Limb (tissue), 2 donors: Measurements from ENCODE around the gene ABCA4.

Experiments
- DNase-seq, 2 donors: peaks; one replicate each; pipeline ENCODE4 v3.0.0-alpha.2; 2016; ENCODE audit errors: extremely low spot score in 2 of 2

The ABCA4 gene

GRCh38 chr1:93979718-93980319 lies 141.1 kb downstream of the ABCA4 start:
- peak; percentile 43 to 77 for DNase-seq

- DNase-seq = no peak
Observed at GRCh38 chr1:93979040-93979717, 141.8 kb downstream of the ABCA4 start.

GRCh38 chr1:93977598-93977945 lies 143.4 kb downstream of the ABCA4 start:
- DNase-seq = no peak

- no peak for DNase-seq
Observed at GRCh38 chr1:93976711-93977597, 144.0 kb downstream of the ABCA4 start.

- DNase-seq = no peak
Observed at GRCh38 chr1:93976291-93976690, 144.7 kb downstream of the ABCA4 start.

- no peak for DNase-seq
Observed at GRCh38 chr1:93972341-93972740, 148.6 kb downstream of the ABCA4 start.

GRCh38 chr1:93969887-93970286 lies 151.1 kb downstream of the ABCA4 start:
- no peak for DNase-seq

GRCh38 chr1:93969371-93969770 lies 151.6 kb downstream of the ABCA4 start:
- no peak for DNase-seq

GRCh38 chr1:93967306-93967705 lies 153.6 kb downstream of the ABCA4 start:
- DNase-seq = no peak

- DNase-seq = no peak
Observed at GRCh38 chr1:93965888-93966287, 155.1 kb downstream of the ABCA4 start.

- DNase-seq = no peak
Observed at GRCh38 chr1:93965256-93965655, 155.7 kb downstream of the ABCA4 start.

GRCh38 chr1:93964777-93965200 lies 156.2 kb downstream of the ABCA4 start:
- DNase-seq = no peak

- no peak for DNase-seq
Observed at GRCh38 chr1:93964096-93964776, 156.7 kb downstream of the ABCA4 start.

GRCh38 chr1:93963585-93963984 lies 157.4 kb downstream of the ABCA4 start:
- no peak for DNase-seq

- no peak for DNase-seq
Observed at GRCh38 chr1:93961906-93962305, 159.0 kb downstream of the ABCA4 start.

GRCh38 chr1:93961443-93961842 lies 159.5 kb downstream of the ABCA4 start:
- no peak for DNase-seq

GRCh38 chr1:93960641-93961147 lies 160.3 kb downstream of the ABCA4 start:
- no peak for DNase-seq

- DNase-seq = no peak
Observed at GRCh38 chr1:93959413-93959812, 161.5 kb downstream of the ABCA4 start.

GRCh38 chr1:93958726-93959100 lies 162.2 kb downstream of the ABCA4 start:
- no peak for DNase-seq

- DNase-seq = no peak
Observed at GRCh38 chr1:93958032-93958725, 162.8 kb downstream of the ABCA4 start.

GRCh38 chr1:93955765-93956164 lies 165.2 kb downstream of the ABCA4 start:
- DNase-seq = no peak
